SK-N-MC (cell line): Measurements from ENCODE around the gene MAMDC4.

Experiments
- EZH2 ChIP-seq: fragments of 200-600 bp; sonication (generic); IDR thresholded peaks from one replicate; pipeline ENCODE4 v1.6.1; 2017; ENCODE audit warnings: antibody characterized with exemption
- POLR2AphosphoS5 ChIP-seq: IDR thresholded peaks from 2 replicates; pipeline ENCODE4 v1.6.1; 2012; ENCODE audit warnings: mild to moderate bottlenecking, low read depth, low read length, borderline replicate concordance

- TF ChIP-seq EZH2 = no peak
- TF ChIP-seq POLR2AphosphoS5 = no peak
Observed at GRCh38 chr9:136862849-136863622, 10.9 kb downstream of the MAMDC4 start.
